Ascending aorta (tissue), 2 donors: ENCODE measurements around the gene MYLK4. TPM values are rescaled to one million over a fixed set of nuclear protein-coding genes. Genes with fewer than 3 reads are reported as not detected.

Experiments
- DNase-seq, 2 donors: peaks; one replicate each; pipeline ENCODE4 v3.0.0-alpha.2; 2019; ENCODE audit warnings: low spot score in 2 of 2
- H3K27ac ChIP-seq, 2 donors: fragments of 200-600 bp; sonication (generic); one replicate each; pipeline ENCODE4 v1.5.1; 2016 to 2017; ENCODE audit warnings: mild to moderate bottlenecking in 1 of 2
- H3K27me3 ChIP-seq: fragments of 200-600 bp; sonication (generic); one replicate; pipeline ENCODE4 v1.5.1; 2017
- H3K36me3 ChIP-seq, 2 donors: fragments of 200-600 bp; sonication (generic); one replicate each; pipeline ENCODE4 v1.5.1; 2016
- H3K4me1 ChIP-seq, 2 donors: fragments of 200-600 bp; sonication (generic); one replicate each; pipeline ENCODE4 v1.5.1; 2016 to 2017; ENCODE audit warnings: mild to moderate bottlenecking in 1 of 2
- H3K4me3 ChIP-seq, 2 donors: fragments of 200-600 bp; sonication (generic); one replicate each; pipeline ENCODE4 v1.5.1; 2016 to 2017; ENCODE audit warnings: mild to moderate bottlenecking in 1 of 2
- H3K9me3 ChIP-seq, 2 donors: fragments of 200-600 bp; sonication (generic); one replicate each; pipeline ENCODE4 v1.5.1; 2016
- CTCF ChIP-seq, 3 experiments: fragments of 200-600 bp in 2 of 3; fragments of 450-650 bp in 1 of 3; sonication (generic) in 2 of 3; IDR thresholded peaks; one replicate each; pipeline ENCODE4 v1.5.1; 2016 to 2019; ENCODE audit warnings: antibody characterized with exemption in 3 of 3, mild to moderate bottlenecking in 1 of 3, moderate library complexity in 1 of 3
- intact Hi-C: fragments of 100-400 bp; cut with DNase I; formaldehyde crosslinking; loops from one replicate; pipeline ENCODE4 v1.15.1; 2023
- total RNA-seq: library from RNA; depleted of rRNA; stranded (reverse); fragments of >200 nt; gene quantifications from one replicate; pipeline ENCODE4 v1.1.0, GENCODE V29; 2016

MYLK4 gene
- total RNA-seq, 1 donor from 2014 or later, result not detected

- H3K27me3 ChIP-seq, result no peaks in the 10 kb centered on the region
- no peaks in the 10 kb centered on the region for H3K9me3 ChIP-seq
- no peak for DNase-seq
- TF ChIP-seq CTCF (IDR thresholded peaks at IDR 0.05), result peak in 2 of 3 experiments; percentile 7 to 19
- H3K36me3 ChIP-seq, result no peaks in the 10 kb centered on the region
- peak overlapping the region in 1 of 2 donors; percentile 10 for H3K4me3 ChIP-seq
- no peak overlapping the region for H3K27ac ChIP-seq
- intact Hi-C loops, result no loop called here
- peaks cover 0 to 8% of the 10 kb centered on the region in 2 donors for H3K4me1 ChIP-seq
These were observed 6.4 kb downstream of the MYLK4 start for GRCh38 chr6:2744209-2744771.

GRCh38 chr6:2743280-2744208 lies 7.2 kb downstream of the MYLK4 start:
- intact Hi-C loops, result no loop called here
- H3K27ac ChIP-seq, result no peak overlapping the region
- no peak for TF ChIP-seq CTCF (IDR thresholded peaks at IDR 0.05)

GRCh38 chr6:2741756-2742155 lies 9.0 kb downstream of the MYLK4 start:
- intact Hi-C loops, result no loop called here
- Histone ChIP-seq H3K4me3 (no peak overlapping the region), H3K27ac (no peak overlapping the region), H3K36me3 (no peaks in the 10 kb centered on the region), H3K4me1 (peaks cover 0 to 3% of the 10 kb centered on the region in 2 donors), H3K27me3 (no peaks in the 10 kb centered on the region), H3K9me3 (no peaks in the 10 kb centered on the region)
- DNase-seq, result no peak
- TF ChIP-seq CTCF (IDR thresholded peaks at IDR 0.05), result no peak

More at GRCh38 chr6:2743280-2744208, 7.2 kb downstream of the MYLK4 start:
- DNase-seq, result no peak
- peak overlapping the region in 1 of 2 donors; percentile 10 for H3K4me3 ChIP-seq
- peaks cover 0 to 3% of the 10 kb centered on the region in 2 donors for H3K4me1 ChIP-seq
- no peaks in the 10 kb centered on the region for H3K9me3 ChIP-seq
- no peaks in the 10 kb centered on the region for H3K36me3 ChIP-seq
- no peaks in the 10 kb centered on the region for H3K27me3 ChIP-seq

- intact Hi-C loops, result no loop called here
- no peak overlapping the region for H3K4me3 ChIP-seq
- peaks cover 0 to 3% of the 10 kb centered on the region in 2 donors for H3K4me1 ChIP-seq
- H3K36me3 ChIP-seq, result no peaks in the 10 kb centered on the region
- no peaks in the 10 kb centered on the region for H3K27me3 ChIP-seq
- no peak for DNase-seq
- no peak overlapping the region for H3K27ac ChIP-seq
- TF ChIP-seq CTCF (IDR thresholded peaks at IDR 0.05), result no peak
- H3K9me3 ChIP-seq, result no peaks in the 10 kb centered on the region
These were observed 10.1 kb downstream of the MYLK4 start for GRCh38 chr6:2740581-2740980.

GRCh38 chr6:2739335-2739734 lies 11.4 kb downstream of the MYLK4 start:
- no peaks in the 10 kb centered on the region for H3K27me3 ChIP-seq
- no peak for TF ChIP-seq CTCF (IDR thresholded peaks at IDR 0.05)
- intact Hi-C loops, result loop anchor here (2.0 kb wide), 1 partner anchor 193 kb away; no protein-coding TSS in a partner anchor
- peaks cover 0 to under 1% of the 10 kb centered on the region in 2 donors for H3K4me1 ChIP-seq
- H3K27ac ChIP-seq, result no peak overlapping the region
- no peaks in the 10 kb centered on the region for H3K9me3 ChIP-seq
- no peak overlapping the region for H3K4me3 ChIP-seq
- no peak for DNase-seq
- H3K36me3 ChIP-seq, result no peaks in the 10 kb centered on the region
